Keratinocyte (primary cell): ENCODE results near the gene PSME4.

Experiments used
- CTCF ChIP-seq, 3 experiments: IDR thresholded peaks in 1 of 3; conservative IDR thresholded peaks in 1 of 3; optimal IDR thresholded peaks in 1 of 3; 2 replicates in 2 of 3; 3 replicates in 1 of 3; pipeline versions ENCODE3 to v1.5.1; 2011; ENCODE audit warnings: low read length in 3 of 3, mild to moderate bottlenecking in 3 of 3, moderate library complexity in 2 of 3, control low read depth in 1 of 3, inconsistent platforms in 1 of 3; ENCODE audit not compliant: insufficient read depth in 2 of 3; ENCODE audit errors: extremely low read depth in 1 of 3
- EZH2 ChIP-seq: IDR thresholded peaks from one replicate; pipeline ENCODE4 v1.6.1; 2012; ENCODE audit warnings: inconsistent platforms, mild to moderate bottlenecking, low read length, moderate library complexity

- TF ChIP-seq CTCF (optimal IDR thresholded peaks at IDR 0.05 in 1 of 3, IDR thresholded peaks at IDR 0.05 in 1 of 3, conservative IDR thresholded peaks at IDR 0.05 in 1 of 3; ENCODE audit: extremely low read depth in 1 of 3, insufficient read depth in 2 of 3, low read length in 3 of 3), result no peak
- no peak for TF ChIP-seq EZH2
Measured at GRCh38 chr2:53933329-53933728, 37.5 kb downstream of the PSME4 start.
